ENCODE data around the gene MCRIP2. TPM values are rescaled to one million over a fixed set of nuclear protein-coding genes. Genes with fewer than 3 reads are reported as not detected.

MCRIP2 gene
- total RNA-seq, 2 experiments from 2014 or later = 20.3 to 22.8 TPM

DNA sequence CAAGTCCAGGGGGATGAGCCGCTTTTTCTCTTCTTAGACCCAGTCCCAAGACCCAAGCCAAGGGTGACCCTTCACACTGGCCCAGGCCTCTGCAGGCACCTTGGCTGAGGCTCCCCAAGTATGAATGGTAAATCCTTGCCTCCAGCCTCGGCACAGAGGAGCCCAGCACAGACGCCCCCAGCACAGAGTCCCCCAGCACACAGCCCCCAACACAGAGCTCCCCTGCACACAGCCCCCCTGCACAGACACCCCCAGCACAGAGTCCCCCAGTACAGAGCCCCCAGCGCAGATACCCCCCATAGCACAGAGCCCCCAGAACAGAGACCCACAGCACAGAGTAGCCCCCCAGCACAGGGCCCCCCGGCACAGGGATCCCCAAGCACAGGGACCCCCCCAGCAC is 1.0 kb upstream of the MCRIP2 start:
- Mint-ChIP-seq H3K4me3 (peak overlapping the region; percentile 37), H3K36me3 (ENCODE audit: low read depth) (peaks cover 3% of the 10 kb centered on the region), H3K27ac (no peak overlapping the region)

DNA sequence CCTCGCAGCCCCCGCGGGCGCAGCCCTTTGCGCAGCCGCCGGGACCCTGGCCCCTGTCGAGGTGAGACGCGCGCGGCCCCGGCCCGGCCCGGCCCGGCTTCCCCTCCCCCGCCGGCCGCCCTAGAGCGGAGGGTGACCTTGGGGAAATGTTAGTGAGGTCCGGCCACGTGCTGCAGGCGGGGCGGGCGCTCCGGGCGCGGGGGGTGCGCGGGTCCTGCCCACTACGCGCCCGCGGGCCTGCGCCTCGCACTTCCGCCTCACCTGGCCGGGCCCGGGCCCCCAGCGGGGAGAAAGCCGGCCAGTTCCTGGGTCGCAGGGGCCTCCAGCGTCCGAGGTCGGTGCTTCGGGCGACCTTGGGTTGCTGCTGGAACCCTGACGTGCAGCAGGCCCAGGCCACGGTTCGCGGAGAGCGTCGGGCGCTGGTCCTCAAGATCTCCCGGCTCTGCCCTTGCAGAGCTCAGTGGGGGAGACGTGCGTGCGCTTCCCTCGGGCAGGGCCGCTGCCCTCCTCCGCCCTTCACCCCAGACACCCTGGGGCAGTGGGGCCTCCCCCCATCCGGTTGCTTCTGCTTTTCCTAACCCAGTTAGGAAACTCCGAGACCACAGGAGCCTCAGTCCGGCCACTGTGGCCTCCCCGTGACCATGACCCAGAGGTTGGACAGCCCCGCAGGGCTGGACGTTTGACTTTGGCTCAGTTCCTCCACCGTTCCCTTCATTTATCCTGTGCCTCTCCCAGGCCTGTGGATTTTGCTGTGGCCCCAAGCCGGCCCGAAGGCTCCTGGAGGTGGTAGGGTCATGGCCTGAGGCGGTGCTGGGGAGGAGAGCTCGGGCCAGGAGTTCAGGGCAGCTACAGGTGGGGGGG is 791 bp downstream of the MCRIP2 start:
- POLR2A ChIA-PET = interaction anchor here (0.6 to 1.6 kb wide), 4 partner anchors 9 to 55 kb away, joined by 3 to 5 read pairs (median 4); no protein-coding TSS in a partner anchor
- H3K27ac Mint-ChIP-seq = no peak overlapping the region
- H3K27me3 Mint-ChIP-seq = no peaks in the 10 kb centered on the region
- no peaks in the 10 kb centered on the region for H3K36me3 Mint-ChIP-seq (ENCODE audit: low read depth)
- peaks cover 18% of the 10 kb centered on the region for H3K4me1 Mint-ChIP-seq
- peak overlapping the region; percentile 67 for H3K4me3 Mint-ChIP-seq
- no peaks in the 10 kb centered on the region for H3K9me3 Mint-ChIP-seq
- CTCF ChIA-PET = interaction anchor here (0.6 kb wide), 1 partner anchor 12 kb away, joined by 5 read pairs; no protein-coding TSS in a partner anchor
- peak; percentile 35 for DNase-seq

More for the DNA sequence above, 1.0 kb upstream of the MCRIP2 start:
- Mint-ChIP-seq H3K27me3 (no peaks in the 10 kb centered on the region), H3K9me3 (no peaks in the 10 kb centered on the region), H3K4me1 (peaks cover 18% of the 10 kb centered on the region)
- ChIA-PET CTCF (no interaction called here), POLR2A (no interaction called here)
- no peak for DNase-seq

DNA sequence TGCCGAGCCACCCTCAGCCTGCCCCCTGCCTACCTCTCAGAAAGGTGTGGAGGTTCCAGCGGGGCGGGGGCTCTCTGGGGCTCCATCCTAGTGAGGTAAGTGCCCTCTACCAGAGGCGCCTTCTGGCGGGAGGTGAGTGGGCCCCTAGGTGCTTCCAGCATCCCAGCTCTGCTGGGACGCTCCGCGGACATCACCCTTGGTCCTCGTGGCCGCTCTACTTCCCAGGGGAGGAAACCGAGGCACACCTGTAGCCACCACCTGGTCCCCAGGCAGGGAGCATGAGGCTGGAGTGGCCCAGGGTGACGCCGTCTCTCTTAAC is 1.4 kb downstream of the MCRIP2 start:
- H3K4me3 Mint-ChIP-seq = peak overlapping the region; percentile 67
- CTCF ChIA-PET = no interaction called here

DNA sequence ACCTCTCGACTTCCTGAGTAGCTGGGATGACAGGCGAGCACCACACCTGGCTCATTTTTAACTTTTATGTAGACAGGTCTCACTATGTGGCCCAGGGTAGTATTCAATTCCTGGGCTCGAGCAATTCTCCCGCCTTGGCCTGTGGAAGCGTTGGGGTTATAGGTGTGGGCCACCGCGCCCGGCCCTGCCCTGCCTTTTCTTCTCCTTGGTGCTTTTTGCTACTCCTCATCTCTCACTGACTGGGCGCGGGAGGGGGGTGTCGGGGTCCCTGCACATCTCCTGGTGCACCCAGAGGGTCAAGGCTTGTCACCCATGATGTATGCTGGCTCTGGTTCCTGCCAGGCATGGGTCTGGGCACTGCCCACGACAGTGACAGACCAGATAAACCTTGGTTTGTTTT is 2.9 kb downstream of the MCRIP2 start:
- no peak overlapping the region for H3K4me3 Mint-ChIP-seq
- H3K4me1 Mint-ChIP-seq = peaks cover 26% of the 10 kb centered on the region
- CTCF ChIA-PET = no interaction called here
- H3K9me3 Mint-ChIP-seq = no peaks in the 10 kb centered on the region
- H3K27me3 Mint-ChIP-seq = no peaks in the 10 kb centered on the region
- DNase-seq = no peak
- no peak overlapping the region for H3K27ac Mint-ChIP-seq
- no peaks in the 10 kb centered on the region for H3K36me3 Mint-ChIP-seq (ENCODE audit: low read depth)
- POLR2A ChIA-PET = no interaction called here

More for the DNA sequence above, 1.4 kb downstream of the MCRIP2 start:
- Mint-ChIP-seq H3K27me3 (no peaks in the 10 kb centered on the region), H3K36me3 (ENCODE audit: low read depth) (no peaks in the 10 kb centered on the region), H3K4me1 (peaks cover 21% of the 10 kb centered on the region), H3K9me3 (no peaks in the 10 kb centered on the region), H3K27ac (no peak overlapping the region)
- no peak for DNase-seq
- POLR2A ChIA-PET = interaction anchor here (0.6 to 1.6 kb wide), 2 partner anchors 52 to 55 kb away, joined by 3 to 5 read pairs; no protein-coding TSS in a partner anchor

DNA sequence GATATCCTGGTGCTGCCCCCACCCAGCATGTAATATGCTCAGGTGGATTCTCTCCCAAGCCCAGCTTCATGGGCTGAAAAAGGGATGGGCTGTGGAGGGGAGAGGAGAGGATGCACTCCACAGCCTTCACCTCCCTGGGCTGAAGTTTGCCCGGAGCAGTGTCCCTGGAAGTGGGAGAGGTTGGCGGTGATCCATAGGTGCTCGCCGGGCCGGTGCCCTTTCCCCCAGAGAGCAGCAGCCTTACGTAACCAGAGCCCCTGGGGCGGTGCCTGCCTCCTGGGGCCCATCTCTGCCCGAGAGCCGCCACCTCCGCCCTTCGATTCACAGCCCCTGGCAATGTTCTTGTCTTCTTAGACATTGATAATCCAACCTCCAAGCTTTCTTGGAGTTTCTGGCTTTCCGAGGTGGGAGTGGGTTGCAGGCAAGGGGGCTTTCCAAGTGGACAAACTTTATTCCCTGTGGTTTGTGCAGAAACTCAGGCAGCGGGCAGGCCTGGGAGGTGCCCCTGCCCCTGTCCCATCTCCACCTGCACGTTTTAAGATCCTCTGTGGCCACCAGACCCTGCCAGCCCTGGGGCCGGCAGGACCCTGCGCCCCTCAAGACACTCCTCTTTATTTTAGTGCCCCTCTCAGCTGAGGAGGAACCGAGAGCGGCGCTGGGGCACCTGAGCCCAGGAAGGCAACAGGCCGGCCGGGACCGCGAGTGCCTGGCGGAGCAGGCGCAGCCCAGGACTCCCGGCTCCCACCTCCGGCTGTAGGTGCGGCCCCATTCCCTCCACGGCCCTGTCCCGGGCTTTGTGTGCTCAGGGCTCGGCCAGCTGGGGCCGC is 4.4 kb downstream of the MCRIP2 start:
- ChIA-PET POLR2A (no interaction called here), CTCF (no interaction called here)
- H3K9me3 Mint-ChIP-seq = no peaks in the 10 kb centered on the region
- H3K36me3 Mint-ChIP-seq (ENCODE audit: low read depth) = no peaks in the 10 kb centered on the region
- H3K4me3 Mint-ChIP-seq = no peak overlapping the region
- H3K27ac Mint-ChIP-seq = no peak overlapping the region
- no peaks in the 10 kb centered on the region for H3K27me3 Mint-ChIP-seq
- H3K4me1 Mint-ChIP-seq = peaks cover 33% of the 10 kb centered on the region
- no peak for DNase-seq

DNA sequence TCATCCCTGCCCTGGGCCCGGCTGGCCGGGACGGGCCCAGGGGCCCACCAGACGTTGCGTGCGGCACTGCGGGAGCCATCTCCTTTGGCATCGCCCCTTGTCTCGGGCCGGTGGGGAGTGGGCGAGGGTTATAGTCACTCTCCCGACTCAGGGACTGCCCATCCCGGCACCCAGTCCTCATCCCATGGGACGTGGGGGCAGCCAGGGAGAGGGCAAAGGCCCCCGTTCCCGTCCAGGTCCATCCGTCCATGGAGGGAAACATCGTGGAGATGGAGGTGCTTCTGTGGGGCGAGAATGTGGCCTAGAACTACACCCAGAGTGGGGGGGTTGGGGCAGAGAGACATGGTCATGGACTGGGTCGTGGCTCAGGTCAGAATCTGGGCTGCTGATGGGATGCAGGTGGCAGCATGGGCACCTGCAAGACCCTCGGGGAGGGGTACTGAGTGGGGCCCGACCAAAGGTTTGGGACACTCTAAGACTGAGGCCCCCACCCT is 5.1 kb downstream of the MCRIP2 start:
- H3K4me1 Mint-ChIP-seq = peaks cover 33% of the 10 kb centered on the region
- no peak overlapping the region for H3K27ac Mint-ChIP-seq
- DNase-seq = no peak
- H3K36me3 Mint-ChIP-seq (ENCODE audit: low read depth) = no peaks in the 10 kb centered on the region
- no peaks in the 10 kb centered on the region for H3K27me3 Mint-ChIP-seq
- CTCF ChIA-PET = no interaction called here
- H3K9me3 Mint-ChIP-seq = no peaks in the 10 kb centered on the region
- no peak overlapping the region for H3K4me3 Mint-ChIP-seq
- POLR2A ChIA-PET = no interaction called here

DNA sequence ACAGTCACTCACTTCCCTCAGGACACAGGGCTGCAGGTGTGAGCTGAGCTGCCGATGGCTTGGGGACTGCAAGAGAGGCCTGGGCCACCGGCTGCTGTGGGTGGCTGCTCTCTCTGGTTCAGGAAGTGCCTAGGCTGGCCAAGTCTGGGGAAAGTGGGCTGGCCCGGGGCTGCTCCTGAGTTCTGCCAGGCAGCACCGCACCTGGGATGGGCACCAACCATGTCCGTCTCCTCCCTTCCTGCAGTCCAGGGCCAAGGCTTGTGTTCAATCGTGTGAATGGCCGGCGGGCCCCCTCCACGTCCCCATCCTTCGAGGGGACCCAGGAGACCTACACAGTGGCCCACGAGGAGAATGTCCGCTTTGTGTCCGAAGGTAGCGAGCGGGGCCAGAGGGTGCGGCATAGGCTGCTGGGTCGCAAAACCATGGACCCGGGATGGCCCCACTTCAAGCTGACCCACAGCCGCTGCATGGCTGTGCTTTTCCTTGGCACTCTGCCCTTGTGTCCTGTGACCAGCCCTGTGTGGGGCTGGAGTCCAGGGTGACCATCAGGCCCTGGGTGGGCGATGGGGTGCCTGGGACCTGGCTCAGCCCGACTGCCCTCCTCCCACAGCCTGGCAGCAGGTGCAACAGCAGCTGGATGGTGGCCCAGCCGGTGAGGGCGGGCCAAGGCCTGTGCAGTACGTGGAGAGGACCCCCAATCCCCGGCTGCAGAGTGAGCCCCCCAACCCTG is 5.7 kb downstream of the MCRIP2 start:
- POLR2A ChIA-PET = interaction anchor here (0.7 to 3.0 kb wide), 4 partner anchors 9 to 32 kb away, joined by 3 to 18 read pairs (median 6); partner anchors contain the start of genes METTL26 and RHOT2
- no peaks in the 10 kb centered on the region for H3K27me3 Mint-ChIP-seq
- H3K27ac Mint-ChIP-seq = no peak overlapping the region
- no peak for DNase-seq
- H3K36me3 Mint-ChIP-seq (ENCODE audit: low read depth) = no peaks in the 10 kb centered on the region
- no peaks in the 10 kb centered on the region for H3K9me3 Mint-ChIP-seq
- H3K4me3 Mint-ChIP-seq = no peak overlapping the region
- H3K4me1 Mint-ChIP-seq = peaks cover 33% of the 10 kb centered on the region
- CTCF ChIA-PET = interaction anchor here (0.8 to 1.4 kb wide), 5 partner anchors 9 to 59 kb away, joined by 3 to 9 read pairs (median 4); partner anchors contain the start of genes METTL26, RHBDL1 and STUB1

DNA sequence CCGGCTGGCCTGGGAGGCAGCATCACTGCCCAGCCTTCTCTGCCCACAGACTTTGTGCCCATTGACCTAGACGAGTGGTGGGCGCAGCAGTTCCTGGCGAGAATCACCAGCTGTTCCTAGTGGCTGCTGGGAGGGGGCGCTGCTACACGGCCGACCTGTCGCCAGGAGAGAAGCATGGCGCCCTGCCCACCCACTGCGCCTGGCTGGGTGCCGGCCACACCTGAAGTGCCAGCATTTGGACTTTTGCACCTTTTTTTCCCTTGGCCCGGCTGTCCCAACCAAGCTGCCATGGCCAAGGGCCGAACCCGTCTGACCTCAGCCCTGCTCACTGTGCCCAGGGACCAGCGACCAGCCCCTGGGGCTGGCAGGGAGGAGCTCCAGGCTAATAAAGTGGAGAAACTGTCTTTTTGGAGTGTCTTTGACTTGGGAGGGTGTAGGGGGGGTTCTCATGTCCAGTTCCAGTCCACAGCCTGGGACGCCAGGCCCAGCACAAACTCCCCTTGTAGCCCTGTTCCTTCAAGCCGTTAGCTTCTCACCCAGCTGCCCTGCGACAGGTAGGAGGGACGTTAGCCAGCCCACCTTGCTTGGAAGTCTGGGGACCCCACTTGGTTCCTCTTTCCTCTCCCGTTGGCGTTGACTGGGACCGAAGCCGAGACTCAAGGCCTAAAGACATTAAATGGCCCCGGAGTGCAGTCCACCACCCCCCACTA is 6.6 kb downstream of the MCRIP2 start:
- Mint-ChIP-seq H3K36me3 (ENCODE audit: low read depth) (no peaks in the 10 kb centered on the region), H3K27ac (peak overlapping the region; percentile 64), H3K9me3 (no peaks in the 10 kb centered on the region), H3K4me1 (peaks cover 29% of the 10 kb centered on the region), H3K27me3 (no peaks in the 10 kb centered on the region), H3K4me3 (peak overlapping the region; percentile 74)
- CTCF ChIA-PET = interaction anchor here (0.8 to 1.4 kb wide), 7 partner anchors 9 to 59 kb away, joined by 3 to 9 read pairs (median 3); partner anchors contain the start of genes METTL26, RHBDL1, RHOT2 and STUB1
- POLR2A ChIA-PET = interaction anchor here (0.7 to 3.0 kb wide), 6 partner anchors 10 to 31 kb away, joined by 3 to 18 read pairs (median 6); partner anchors contain the start of genes METTL26, RHBDL1 and RHOT2
- DNase-seq = peak; percentile 57

DNA sequence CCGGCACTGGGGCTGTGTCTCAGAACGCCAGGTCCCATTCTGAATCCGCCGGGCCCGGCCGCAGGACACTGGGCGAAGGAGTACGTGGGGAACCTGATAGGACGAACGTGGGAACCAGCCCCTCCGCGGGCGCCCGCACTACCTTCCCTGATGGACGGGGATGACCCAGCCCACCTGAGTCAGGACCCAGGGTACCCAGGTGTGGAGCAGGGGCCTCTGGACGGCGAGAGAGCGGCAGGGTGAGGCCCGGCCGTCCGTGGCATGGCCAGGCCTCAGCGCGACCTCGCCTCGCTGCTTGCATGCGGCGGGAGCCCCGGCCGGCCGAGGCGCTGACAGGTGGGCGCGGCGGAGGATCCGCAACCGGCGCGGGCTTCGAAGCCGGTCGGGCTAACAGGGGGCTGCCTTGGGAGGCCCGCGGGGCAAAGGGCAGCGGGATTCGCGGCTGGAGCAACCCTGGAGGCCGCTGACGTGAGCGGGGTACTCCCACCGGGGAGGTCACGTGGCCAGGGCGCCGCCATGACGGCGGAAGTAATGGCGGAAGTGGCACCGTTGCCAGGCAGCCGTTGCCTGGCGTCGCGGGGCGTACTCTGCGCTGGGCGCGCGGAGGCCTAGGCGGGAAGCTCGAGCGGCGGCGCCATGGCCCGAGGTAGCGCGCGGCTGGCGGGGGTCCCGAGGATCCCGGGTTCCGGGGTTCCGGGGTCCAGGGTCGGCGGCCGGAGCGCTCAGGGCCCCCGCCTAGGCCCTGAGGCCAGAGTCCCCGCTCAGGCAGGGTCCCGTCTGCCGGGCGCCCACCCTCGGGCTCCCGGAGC is 7.4 kb downstream of the MCRIP2 start, which contains the start of gene WDR90:
Gene WDR90 (plus strand): TSS at position 585 of the 809 bp plus-strand sequence. CDS start 52 bp downstream, at position 637.
- H3K9me3 Mint-ChIP-seq = no peaks in the 10 kb centered on the region
- H3K4me1 Mint-ChIP-seq = peaks cover 28% of the 10 kb centered on the region
- POLR2A ChIA-PET = interaction anchor here (0.8 to 3.0 kb wide), 12 partner anchors 11 to 298 kb away, joined by 3 to 18 read pairs (median 4); partner anchors contain the start of genes CAPN15, METTL26, RHBDL1 and RHOT2
- CTCF ChIA-PET = interaction anchor here (0.8 to 1.4 kb wide), 8 partner anchors 8 to 60 kb away, joined by 3 to 9 read pairs (median 3); partner anchors contain the start of genes METTL26, RHOT2 and STUB1
- H3K4me3 Mint-ChIP-seq = peak within 1 kb of the TSS; percentile 75
- peak; percentile 95 for DNase-seq
- H3K27ac Mint-ChIP-seq = peak within 1 kb of the TSS; percentile 64
- H3K27me3 Mint-ChIP-seq = no peaks in the 10 kb centered on the region
- H3K36me3 Mint-ChIP-seq (ENCODE audit: low read depth) = no peaks in the 10 kb centered on the region

DNA sequence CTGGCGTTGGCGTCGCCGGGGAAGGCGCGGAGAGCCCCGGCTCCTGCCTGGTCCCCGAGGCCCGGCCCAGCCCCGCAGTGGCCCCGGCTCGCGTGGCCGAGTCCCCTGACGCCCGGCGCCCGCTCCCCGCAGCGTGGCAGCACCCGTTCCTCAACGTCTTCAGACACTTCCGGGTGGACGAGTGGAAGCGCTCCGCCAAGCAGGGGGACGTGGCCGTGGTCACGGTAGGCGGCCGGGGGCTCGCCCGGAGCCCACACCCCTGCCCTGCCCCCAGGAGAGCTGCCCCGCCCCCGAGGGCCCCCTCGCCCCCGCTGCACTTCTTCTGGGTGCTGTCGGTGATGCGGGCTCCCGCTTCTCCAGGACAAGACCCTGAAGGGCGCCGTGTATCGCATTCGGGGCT is 8.0 kb downstream of the MCRIP2 start:
- peak; percentile 26 for DNase-seq
- peak overlapping the region; percentile 16 for H3K27ac Mint-ChIP-seq
- POLR2A ChIA-PET = interaction anchor here (0.8 to 3.0 kb wide), 12 partner anchors 11 to 298 kb away, joined by 3 to 18 read pairs (median 4); partner anchors contain the start of genes CAPN15, JMJD8, METTL26 and RHBDL1

DNA sequence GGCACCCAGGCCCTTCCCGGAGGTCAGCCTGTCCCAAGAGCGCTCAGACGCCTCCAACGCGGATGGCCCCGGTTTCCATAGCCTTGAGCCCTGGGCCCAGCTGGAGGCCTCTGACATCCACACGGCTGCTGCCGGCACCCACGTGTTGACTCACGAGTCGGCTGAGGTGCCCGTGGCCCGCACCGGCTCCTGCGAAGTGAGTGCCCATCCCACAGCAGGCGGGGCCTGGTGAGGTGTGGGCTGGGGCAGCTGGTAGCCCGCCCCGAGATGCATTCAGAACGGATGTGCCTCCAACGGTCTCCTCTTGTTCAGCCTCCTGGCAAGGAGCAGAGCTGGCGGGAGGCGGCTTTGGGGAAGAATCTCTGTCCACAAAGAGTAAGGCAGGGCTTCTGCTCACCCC is 10.2 kb downstream of the MCRIP2 start:
- Mint-ChIP-seq H3K27ac (no peak overlapping the region), H3K27me3 (no peaks in the 10 kb centered on the region), H3K9me3 (no peaks in the 10 kb centered on the region), H3K4me3 (no peak overlapping the region), H3K4me1 (peaks cover 19% of the 10 kb centered on the region), H3K36me3 (ENCODE audit: low read depth) (no peaks in the 10 kb centered on the region)
- POLR2A ChIA-PET = interaction anchor here (1.5 kb wide), 1 partner anchor 10 kb away, joined by 4 read pairs; the partner anchor contains the start of gene MCRIP2
- DNase-seq = no peak
- CTCF ChIA-PET = interaction anchor here (0.7 kb wide), 1 partner anchor 14 kb away, joined by 3 read pairs; no protein-coding TSS in a partner anchor

More for the DNA sequence above, 8.0 kb downstream of the MCRIP2 start:
- Mint-ChIP-seq H3K9me3 (no peaks in the 10 kb centered on the region), H3K4me1 (peaks cover 23% of the 10 kb centered on the region), H3K4me3 (peak overlapping the region; percentile 75), H3K36me3 (ENCODE audit: low read depth) (no peaks in the 10 kb centered on the region), H3K27me3 (no peaks in the 10 kb centered on the region)
- CTCF ChIA-PET = interaction anchor here (0.8 to 1.0 kb wide), 3 partner anchors 11 to 18 kb away, joined by 3 read pairs; partner anchors contain the start of genes METTL26 and RHOT2

Measured in activated CD4-positive, alpha-beta memory T cell treated with anti-CD3 and anti-CD28 coated beads, Interleukin-2, amount 10 ng/mL, durations not matched to agents 7 days and 5 days (primary cell).